Retinal pigment epithelial cell (primary cell): ENCODE results near the gene EIF4A3.

Source experiments
- DNase-seq: peaks from one replicate; pipeline ENCODE4 v3.0.0-alpha.2; 2010; ENCODE audit warnings: low read depth
- H3K4me3 ChIP-seq: 2 replicates; pipeline ENCODE4 v1.5.1; 2011; ENCODE audit warnings: mild to moderate bottlenecking, low read length, control low read depth, moderate library complexity
- CTCF ChIP-seq: conservative IDR thresholded peaks from 2 replicates; pipeline ENCODE4 v1.5.1; 2011; ENCODE audit warnings: low read depth, low read length, control low read depth, inconsistent platforms

The EIF4A3 gene

GRCh38 chr17:80147035-80147822, at the start of gene EIF4A3:
Gene EIF4A3 (minus strand): TSS chr17:80147128. CDS start chr17:80146961, 167 bp downstream.
- TF ChIP-seq CTCF, result no peak
- H3K4me3 ChIP-seq, result peak within 1 kb of the TSS; percentile 87
- peak; percentile 97 for DNase-seq

GRCh38 chr17:80196652-80197051, 49.7 kb upstream of the EIF4A3 start:
- no peak overlapping the region for H3K4me3 ChIP-seq
- DNase-seq, result no peak
- TF ChIP-seq CTCF, result no peak

GRCh38 chr17:80195671-80196529, 49.0 kb upstream of the EIF4A3 start:
- no peak overlapping the region for H3K4me3 ChIP-seq
- DNase-seq, result no peak
- peak; percentile 89 for TF ChIP-seq CTCF

- no peak for DNase-seq
- no peak for TF ChIP-seq CTCF
- H3K4me3 ChIP-seq, result no peak overlapping the region
Observed at GRCh38 chr17:80195141-80195540, 48.2 kb upstream of the EIF4A3 start.

- no peak overlapping the region for H3K4me3 ChIP-seq
Observed at GRCh38 chr17:80191865-80192661, 45.1 kb upstream of the EIF4A3 start.

GRCh38 chr17:80191192-80191591, 44.3 kb upstream of the EIF4A3 start:
- no peak for DNase-seq
- no peak for TF ChIP-seq CTCF
- no peak overlapping the region for H3K4me3 ChIP-seq

More at GRCh38 chr17:80191865-80192661, 45.1 kb upstream of the EIF4A3 start:
- DNase-seq, result no peak
- no peak for TF ChIP-seq CTCF
